Measurements from ENCODE around the gene GPD1L.

Gene GPD1L

GRCh38 chr3:32140943-32141342 lies 34.5 kb downstream of the GPD1L start:
- Histone ChIP-seq H3F3A (ENCODE audit: low read depth) (no peaks in the 10 kb centered on the region), H3K4me1 (ENCODE audit: insufficient read depth, low read length, poor library complexity, severe bottlenecking) (peaks cover 9% of the 10 kb centered on the region), H3K36me3 (ENCODE audit: insufficient read depth, low read length) (no peaks in the 10 kb centered on the region), H4K20me1 (ENCODE audit: insufficient read depth, low read length, poor library complexity, severe bottlenecking) (no peaks in the 10 kb centered on the region), H2AFZ (ENCODE audit: low read length) (no peak overlapping the region), H3K9ac (ENCODE audit: low read depth, low read length, poor library complexity, severe bottlenecking) (no peak overlapping the region), H3K79me2 (ENCODE audit: insufficient read depth, low read length) (no peaks in the 10 kb centered on the region), H3K4me3 (ENCODE audit: low read length, poor library complexity, severe bottlenecking) (no peak overlapping the region), H3K4me2 (ENCODE audit: low read depth, low read length, poor library complexity, severe bottlenecking) (peak overlapping the region; percentile 3), H3K9me2 (replicated peaks; ENCODE audit: low read depth, low read length) (no peaks in the 10 kb centered on the region), H3K27me3 (ENCODE audit: insufficient read depth, low read length, poor library complexity, severe bottlenecking) (peaks cover 30% of the 10 kb centered on the region), H3K9me3 (ENCODE audit: insufficient read depth, low read depth, low read length) (no peaks in the 10 kb centered on the region)
- TF ChIP-seq CTCF (conservative IDR thresholded peaks at IDR 0.05; ENCODE audit: low read length) (no peak), EZH2phosphoT487 (IDR thresholded peaks at IDR 0.05; ENCODE audit: borderline replicate concordance) (no peak)

- Histone ChIP-seq H3K36me3 (ENCODE audit: insufficient read depth, low read length) (no peaks in the 10 kb centered on the region), H3K9me2 (replicated peaks; ENCODE audit: low read depth, low read length) (no peaks in the 10 kb centered on the region), H2AFZ (ENCODE audit: low read length) (no peak overlapping the region), H3F3A (ENCODE audit: low read depth) (no peaks in the 10 kb centered on the region), H3K79me2 (ENCODE audit: insufficient read depth, low read length) (no peaks in the 10 kb centered on the region), H3K4me2 (ENCODE audit: low read depth, low read length, poor library complexity, severe bottlenecking) (no peak overlapping the region), H4K20me1 (ENCODE audit: insufficient read depth, low read length, poor library complexity, severe bottlenecking) (no peaks in the 10 kb centered on the region), H3K9ac (ENCODE audit: low read depth, low read length, poor library complexity, severe bottlenecking) (no peak overlapping the region), H3K27me3 (ENCODE audit: insufficient read depth, low read length, poor library complexity, severe bottlenecking) (peaks cover 8% of the 10 kb centered on the region), H3K9me3 (ENCODE audit: insufficient read depth, low read depth, low read length) (no peaks in the 10 kb centered on the region), H3K4me1 (ENCODE audit: insufficient read depth, low read length, poor library complexity, severe bottlenecking) (no peaks in the 10 kb centered on the region), H3K4me3 (ENCODE audit: low read length, poor library complexity, severe bottlenecking) (no peak overlapping the region)
- TF ChIP-seq EZH2phosphoT487 (IDR thresholded peaks at IDR 0.05; ENCODE audit: borderline replicate concordance) (no peak), CTCF (conservative IDR thresholded peaks at IDR 0.05; ENCODE audit: low read length) (peak; percentile 83)
Measured at GRCh38 chr3:32143849-32144757, 37.7 kb downstream of the GPD1L start.

- Histone ChIP-seq H3K9me3 (ENCODE audit: insufficient read depth, low read depth, low read length) (no peaks in the 10 kb centered on the region), H3K4me1 (ENCODE audit: insufficient read depth, low read length, poor library complexity, severe bottlenecking) (no peaks in the 10 kb centered on the region), H4K20me1 (ENCODE audit: insufficient read depth, low read length, poor library complexity, severe bottlenecking) (no peaks in the 10 kb centered on the region), H3F3A (ENCODE audit: low read depth) (no peaks in the 10 kb centered on the region), H3K9me2 (replicated peaks; ENCODE audit: low read depth, low read length) (no peaks in the 10 kb centered on the region), H3K27me3 (ENCODE audit: insufficient read depth, low read length, poor library complexity, severe bottlenecking) (no peaks in the 10 kb centered on the region), H3K4me2 (ENCODE audit: low read depth, low read length, poor library complexity, severe bottlenecking) (no peak overlapping the region), H3K79me2 (ENCODE audit: insufficient read depth, low read length) (no peaks in the 10 kb centered on the region), H3K36me3 (ENCODE audit: insufficient read depth, low read length) (no peaks in the 10 kb centered on the region), H2AFZ (ENCODE audit: low read length) (peak overlapping the region; percentile 34; the same call in 1 of the 2 replicates), H3K9ac (ENCODE audit: low read depth, low read length, poor library complexity, severe bottlenecking) (no peak overlapping the region), H3K4me3 (ENCODE audit: low read length, poor library complexity, severe bottlenecking) (no peak overlapping the region)
- TF ChIP-seq CTCF (conservative IDR thresholded peaks at IDR 0.05; ENCODE audit: low read length) (no peak), EZH2phosphoT487 (IDR thresholded peaks at IDR 0.05; ENCODE audit: borderline replicate concordance) (no peak)
Measured at GRCh38 chr3:32146746-32147211, 40.4 kb downstream of the GPD1L start.
